Medulla oblongata (tissue), 1 donor: Measurements from ENCODE around the gene ADAMTS16.
"Not testable (repeated sequence)": the region's sequence is repeated elsewhere in the genome, so short reads cannot be mapped to it uniquely, and the experiment has no call there.

Experiments used
- DNase-seq: peaks from one replicate; pipeline ENCODE4 v3.0.0-alpha.2; 2015; ENCODE audit errors: extremely low spot score

Gene ADAMTS16, protein sequence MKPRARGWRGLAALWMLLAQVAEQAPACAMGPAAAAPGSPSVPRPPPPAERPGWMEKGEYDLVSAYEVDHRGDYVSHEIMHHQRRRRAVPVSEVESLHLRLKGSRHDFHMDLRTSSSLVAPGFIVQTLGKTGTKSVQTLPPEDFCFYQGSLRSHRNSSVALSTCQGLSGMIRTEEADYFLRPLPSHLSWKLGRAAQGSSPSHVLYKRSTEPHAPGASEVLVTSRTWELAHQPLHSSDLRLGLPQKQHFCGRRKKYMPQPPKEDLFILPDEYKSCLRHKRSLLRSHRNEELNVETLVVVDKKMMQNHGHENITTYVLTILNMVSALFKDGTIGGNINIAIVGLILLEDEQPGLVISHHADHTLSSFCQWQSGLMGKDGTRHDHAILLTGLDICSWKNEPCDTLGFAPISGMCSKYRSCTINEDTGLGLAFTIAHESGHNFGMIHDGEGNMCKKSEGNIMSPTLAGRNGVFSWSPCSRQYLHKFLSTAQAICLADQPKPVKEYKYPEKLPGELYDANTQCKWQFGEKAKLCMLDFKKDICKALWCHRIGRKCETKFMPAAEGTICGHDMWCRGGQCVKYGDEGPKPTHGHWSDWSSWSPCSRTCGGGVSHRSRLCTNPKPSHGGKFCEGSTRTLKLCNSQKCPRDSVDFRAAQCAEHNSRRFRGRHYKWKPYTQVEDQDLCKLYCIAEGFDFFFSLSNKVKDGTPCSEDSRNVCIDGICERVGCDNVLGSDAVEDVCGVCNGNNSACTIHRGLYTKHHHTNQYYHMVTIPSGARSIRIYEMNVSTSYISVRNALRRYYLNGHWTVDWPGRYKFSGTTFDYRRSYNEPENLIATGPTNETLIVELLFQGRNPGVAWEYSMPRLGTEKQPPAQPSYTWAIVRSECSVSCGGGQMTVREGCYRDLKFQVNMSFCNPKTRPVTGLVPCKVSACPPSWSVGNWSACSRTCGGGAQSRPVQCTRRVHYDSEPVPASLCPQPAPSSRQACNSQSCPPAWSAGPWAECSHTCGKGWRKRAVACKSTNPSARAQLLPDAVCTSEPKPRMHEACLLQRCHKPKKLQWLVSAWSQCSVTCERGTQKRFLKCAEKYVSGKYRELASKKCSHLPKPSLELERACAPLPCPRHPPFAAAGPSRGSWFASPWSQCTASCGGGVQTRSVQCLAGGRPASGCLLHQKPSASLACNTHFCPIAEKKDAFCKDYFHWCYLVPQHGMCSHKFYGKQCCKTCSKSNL

DNA sequence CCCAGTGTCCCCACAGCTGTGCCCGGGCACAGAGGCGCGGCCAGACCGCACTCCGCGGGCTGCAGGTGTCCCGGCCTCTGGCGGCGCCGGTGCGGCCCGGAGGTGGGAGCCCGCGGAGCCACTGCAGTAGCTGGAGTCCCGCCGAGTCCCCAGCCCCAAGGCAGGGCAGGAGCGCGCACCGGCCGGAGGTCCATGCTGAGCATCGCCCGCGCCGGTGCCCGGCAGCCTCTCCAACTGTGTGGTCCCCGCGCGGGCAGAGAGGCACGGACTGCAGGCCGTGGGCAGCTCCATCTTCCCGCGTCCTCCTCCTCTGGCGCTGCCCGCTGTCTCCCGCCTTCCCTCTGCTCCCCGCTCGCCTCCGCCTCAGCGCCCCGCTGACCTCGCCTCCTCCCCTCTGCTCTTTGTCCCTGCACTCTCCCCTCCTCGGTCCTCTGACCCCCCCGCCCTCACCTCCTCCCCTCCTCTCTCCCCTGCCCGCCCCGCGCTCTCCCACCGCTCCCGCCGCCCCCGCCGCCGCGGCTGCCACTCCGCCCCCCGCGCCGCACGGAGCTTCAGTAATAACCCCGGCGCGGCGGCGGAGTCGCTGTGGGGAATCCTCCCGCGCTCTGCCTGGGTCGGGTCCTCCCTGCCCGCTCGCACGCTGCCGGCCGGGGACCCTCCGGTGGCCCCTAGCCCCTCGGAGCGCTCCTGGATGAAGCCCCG is at the start of gene ADAMTS16:
ADAMTS16 (plus strand) TSS at position 554 of the 702 bp plus-strand sequence; CDS start at position 692, 138 bp downstream.
- no peak for DNase-seq

DNA sequence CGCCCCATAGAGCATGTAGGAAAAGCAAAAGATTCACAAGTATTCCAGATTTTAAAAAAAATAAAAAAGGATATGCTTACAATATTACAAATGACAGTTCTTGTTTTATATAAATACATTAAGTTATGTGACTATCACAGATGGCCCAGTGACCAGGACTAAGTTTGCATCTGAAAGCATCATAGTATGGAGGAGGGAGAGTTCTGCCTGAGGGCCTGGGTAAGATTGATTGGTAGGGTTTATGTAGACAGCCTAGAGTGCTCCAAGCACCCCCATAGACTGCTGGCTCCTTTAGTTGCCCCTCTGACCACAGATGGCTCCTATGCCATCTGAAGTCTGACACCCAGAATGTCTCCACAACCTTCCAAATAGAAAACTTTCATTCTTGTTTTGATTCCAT is 48.0 kb upstream of the ADAMTS16 start:
- DNase-seq = no peak

DNA sequence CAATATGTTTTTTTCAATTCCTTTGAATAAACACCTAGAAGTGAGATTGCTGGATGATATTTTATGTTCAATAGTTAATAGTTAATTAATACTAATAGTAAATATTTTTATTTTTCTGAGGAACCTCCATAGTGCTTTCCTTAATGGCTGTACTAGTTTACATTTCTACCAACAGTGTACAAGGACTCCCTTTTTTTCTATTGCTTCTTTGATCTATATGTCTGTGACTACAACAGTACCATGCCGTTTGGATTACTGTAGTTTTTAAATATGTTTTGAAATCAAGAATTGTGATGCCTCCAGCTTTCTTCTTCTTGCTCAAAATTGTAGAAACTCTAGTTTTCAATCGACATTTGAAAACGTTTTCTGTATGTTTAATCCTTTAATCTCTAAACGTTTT is 39.5 kb upstream of the ADAMTS16 start:
- no peak for DNase-seq

DNA sequence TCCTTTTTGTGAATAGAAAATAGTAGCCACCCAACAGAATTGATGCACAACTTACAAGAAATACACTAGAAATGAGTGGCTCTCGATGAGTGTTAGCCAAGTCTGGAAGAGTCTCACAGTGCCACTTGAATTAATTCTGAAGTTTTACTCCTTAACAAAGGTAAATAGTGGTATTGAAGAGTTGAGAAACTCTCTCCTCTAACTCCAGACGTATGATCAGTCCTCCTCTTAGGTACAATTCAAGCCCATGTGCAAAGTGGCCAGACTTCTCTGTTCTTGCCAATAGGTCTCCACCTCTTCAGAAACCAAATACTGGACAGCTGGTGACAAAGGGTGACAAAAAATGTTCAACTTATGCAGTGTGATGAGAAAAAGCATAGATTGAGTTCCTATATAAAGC is 38.5 kb upstream of the ADAMTS16 start:
- DNase-seq = no peak

DNA sequence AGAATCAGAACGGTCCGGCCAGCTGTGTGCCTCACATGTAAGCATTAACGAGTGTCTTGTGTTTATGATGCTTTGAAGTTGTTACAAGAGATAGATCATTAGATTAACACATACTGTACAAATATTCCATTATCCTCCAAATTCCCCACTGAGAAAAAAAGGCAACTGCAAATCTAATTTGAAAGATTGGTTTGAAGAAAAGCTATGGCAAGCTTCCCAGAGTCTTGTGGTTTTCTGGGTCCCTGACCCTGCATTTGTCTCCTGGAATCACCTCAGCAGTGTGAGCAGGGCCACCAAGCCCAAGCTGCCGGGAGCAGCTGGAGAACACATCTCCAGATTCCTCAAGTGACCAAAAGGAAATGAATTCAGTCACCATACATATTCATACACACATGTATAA is 36.9 kb upstream of the ADAMTS16 start:
- DNase-seq = no peak

DNA sequence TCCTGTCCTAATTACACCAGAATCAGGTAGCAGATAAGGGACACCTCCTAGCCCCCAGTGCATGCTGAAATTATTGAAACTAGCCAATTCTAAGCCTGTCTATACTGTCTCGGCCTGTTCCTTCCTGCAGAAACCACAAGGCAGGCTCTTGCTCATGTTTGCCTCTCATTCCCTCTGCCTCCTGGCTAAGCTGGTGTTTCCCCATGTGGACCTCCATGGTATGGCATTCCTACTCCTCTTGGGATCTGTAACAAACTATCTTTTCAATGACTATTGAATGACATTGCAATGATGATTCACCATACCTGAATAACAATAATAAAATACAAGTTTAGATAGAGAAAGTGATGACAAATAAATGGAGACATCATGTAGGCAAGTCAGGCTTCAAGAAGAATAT is 35.6 kb upstream of the ADAMTS16 start:
- no peak for DNase-seq

DNA sequence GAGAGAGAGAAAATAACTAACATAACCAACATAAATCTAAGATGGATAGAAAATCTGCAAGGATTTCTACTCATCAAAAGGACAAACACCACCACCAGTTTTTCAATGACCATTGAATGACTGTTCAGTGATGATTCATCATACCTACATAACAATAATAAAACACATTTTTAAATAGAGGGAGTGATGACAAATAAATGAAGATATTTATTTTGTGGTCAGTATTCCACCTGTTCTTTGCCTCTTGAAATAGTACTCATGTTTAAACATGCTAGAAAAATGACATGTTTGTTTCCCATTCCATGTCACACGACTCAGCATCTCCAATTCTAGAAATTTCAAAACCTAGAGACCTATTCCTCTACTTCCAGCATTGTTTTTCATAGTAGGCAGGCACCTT is 34.6 kb upstream of the ADAMTS16 start:
- no peak for DNase-seq

DNA sequence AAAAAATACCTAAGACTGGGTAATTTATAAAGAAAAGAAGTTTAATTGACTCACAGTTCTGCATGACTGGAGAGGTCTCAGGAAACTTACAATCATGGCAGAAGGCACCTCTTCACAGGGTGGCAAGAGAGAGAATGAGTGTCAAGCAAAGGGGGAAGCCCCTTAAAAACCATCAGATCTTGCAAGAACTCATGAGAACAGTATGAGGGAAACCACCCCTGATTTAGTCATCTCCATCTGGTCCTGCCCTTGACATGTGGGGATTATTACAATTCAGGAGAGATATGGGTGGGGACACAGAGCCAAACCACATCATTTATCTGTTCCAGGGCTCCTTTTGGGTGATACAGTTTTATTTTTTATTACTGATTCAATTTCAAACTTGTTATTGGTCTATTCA is 23.2 kb upstream of the ADAMTS16 start:
- DNase-seq = no peak

DNA sequence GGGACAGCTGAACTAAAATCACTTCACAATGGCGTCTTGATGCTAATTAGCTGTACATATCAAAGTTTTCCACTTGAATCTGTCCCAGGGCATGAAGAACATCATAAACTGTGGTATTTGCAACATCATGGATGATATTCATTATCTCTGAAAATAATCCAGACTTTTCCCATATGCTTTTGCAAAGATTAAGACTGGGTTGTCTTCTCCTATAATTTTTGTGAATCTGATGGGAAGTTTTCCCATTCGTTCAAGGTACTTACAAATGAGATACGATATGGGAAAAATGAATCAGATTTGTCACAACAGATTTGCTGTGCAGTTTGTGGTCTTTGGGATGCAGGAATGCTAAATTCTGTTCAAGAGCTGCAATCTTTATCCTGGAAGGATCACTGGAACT is 17.4 kb upstream of the ADAMTS16 start:
- DNase-seq = no peak

DNA sequence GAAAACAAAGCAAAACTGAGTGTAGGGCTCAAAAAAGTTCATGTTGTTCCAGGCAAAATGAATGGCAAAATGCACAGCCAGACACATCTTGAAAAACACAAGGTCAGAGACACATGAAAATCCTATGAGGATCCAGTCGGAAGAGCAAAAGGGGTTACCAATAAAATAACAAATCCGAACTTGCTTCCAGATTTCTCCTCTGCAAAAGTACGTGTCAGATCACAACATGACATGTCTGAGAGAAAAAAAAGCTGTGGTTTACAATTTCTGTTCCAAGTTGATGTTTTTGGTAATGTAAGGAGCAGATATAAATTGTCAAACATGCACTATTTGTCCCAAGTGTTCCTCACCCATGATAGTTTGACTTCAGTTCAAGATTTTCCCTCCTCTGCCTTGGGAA is 15.9 kb upstream of the ADAMTS16 start:
- DNase-seq = no peak

DNA sequence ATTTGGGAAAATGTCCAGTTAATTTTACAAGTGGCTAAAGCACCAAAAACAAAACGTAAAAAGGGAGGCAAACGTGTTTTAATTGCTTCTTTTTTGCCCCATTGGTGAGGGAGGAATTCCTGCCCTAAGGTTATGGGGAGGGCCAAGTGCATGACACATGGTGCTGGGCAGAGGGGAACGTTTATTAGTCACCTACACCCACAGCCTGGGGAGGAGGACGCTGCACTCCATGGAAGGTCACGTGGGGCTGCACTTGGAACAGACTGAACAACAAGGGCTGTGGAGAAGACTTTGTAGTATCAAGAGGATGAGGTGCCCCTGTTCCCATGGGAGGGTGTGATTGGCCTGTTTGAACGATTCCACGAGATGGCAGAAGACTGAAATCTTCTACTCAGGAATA is 13.7 kb upstream of the ADAMTS16 start:
- DNase-seq = no peak

DNA sequence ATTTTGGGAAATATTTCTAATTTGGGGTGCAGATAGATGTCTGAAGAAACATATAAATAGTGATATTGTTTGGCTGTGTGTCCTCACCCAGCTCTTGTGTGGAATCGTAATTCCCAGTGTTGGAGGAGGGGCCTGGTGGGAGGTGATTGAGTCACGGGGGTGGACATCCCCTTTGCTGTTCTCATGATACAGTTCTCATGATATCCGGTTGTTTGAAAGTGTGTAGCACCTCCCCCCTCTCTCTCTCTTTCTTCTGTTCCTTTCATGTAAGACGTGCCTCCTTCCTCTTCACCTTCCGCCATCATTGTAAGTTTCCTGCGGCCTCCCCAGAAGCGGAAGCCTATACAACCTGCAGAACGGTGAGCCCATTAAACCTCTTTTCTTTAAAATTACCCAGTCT is 11.4 kb upstream of the ADAMTS16 start:
- no peak for DNase-seq

DNA sequence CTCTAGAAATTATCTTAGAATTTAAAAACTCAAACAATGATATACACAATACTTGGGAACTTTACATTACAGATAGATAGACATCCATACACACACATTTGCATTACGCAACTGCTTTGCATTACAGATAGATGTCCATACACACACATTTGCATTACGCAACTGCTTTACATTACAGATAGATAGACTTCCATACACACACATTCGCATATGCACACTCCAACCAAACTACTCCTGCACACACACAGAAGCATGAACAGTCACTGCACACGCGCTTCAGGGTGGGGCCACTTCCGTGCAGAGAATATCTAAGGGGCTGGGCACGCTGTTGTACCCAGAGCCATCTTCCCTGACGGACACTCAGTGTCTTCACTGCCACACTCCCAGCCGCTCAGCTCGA is 7.9 kb upstream of the ADAMTS16 start:
- no peak for DNase-seq

DNA sequence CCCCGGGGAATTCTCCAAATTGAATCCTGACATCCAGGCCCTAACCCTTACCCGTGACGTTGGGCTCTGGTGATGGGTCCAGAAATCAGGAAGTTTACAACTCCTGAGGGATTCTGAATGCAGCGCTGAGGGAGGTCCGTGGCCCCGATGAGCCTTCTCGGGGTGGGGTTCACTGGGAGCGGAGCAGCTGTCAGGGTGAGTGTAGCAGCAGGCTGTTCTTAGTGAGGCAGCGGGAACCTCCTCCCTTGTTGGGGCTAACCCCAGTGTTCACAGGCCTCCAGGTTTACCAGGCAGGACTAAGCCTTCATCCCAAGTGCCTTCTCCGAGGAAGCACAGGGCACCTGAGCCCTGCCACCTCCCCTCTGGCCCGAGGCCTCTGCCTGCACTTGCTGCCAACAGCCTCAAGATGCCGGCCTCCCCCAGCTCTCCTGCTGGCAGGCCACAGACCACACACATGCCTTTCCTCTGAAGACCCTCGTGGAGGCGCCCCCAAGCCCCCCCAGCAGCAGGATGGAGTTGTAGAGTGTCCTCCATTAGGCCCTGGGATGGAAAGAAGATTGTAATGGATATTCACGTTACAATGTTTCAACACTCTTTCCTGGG is 7.3 kb upstream of the ADAMTS16 start:
- DNase-seq = no peak

DNA sequence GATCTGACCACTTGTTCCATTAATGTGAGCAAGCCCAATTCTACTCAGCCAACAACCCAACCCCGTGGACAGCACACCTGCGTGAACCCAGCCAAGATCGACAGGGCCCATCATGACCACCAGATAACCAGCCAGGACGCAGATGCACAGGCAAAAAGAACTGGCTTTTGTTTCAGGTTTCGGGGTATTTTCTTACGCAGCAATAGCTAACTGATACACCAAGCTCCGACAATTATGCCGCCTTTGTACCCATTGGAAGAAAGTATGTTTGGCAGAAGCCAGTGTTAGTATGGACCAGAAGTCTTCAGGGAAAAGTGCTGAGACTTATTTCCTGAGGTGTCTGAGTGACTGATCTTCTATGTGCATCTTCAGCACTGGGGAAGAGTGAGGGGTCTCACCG is 6.0 kb upstream of the ADAMTS16 start:
- no peak for DNase-seq

DNA sequence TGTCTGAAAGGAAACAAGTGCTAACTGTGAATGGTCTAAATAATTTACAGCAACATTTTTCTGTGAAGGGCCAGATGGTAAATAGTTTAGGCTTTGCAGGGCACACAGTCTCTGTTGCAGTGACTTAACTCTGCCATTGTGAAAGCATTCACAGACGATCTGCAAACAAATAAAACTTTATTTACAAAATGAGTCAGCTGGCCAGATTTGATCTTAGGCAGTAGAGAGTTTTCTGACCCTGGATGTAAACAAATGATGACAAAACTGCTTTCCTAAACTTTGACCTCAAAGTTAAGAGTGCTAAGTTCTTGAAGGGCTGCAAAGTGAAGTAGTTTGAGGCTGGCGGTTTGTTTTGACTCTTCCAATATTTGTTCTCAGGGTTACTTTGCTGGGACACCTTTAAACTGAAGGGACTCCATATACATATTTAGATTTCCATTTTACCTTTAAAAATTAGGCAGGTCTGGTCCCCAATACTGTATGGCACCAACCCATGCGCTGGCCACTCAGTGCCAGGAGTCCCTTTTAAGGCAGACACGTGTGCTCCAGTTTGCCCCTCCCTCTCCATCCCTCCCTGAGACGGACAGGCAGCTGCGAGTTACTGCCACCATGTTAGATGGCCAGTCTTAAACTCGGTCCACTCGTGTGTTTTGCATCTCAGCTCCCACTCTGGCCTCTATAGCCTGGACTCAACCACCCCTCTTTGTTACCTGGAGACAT is 4.0 kb upstream of the ADAMTS16 start:
- DNase-seq = no peak

DNA sequence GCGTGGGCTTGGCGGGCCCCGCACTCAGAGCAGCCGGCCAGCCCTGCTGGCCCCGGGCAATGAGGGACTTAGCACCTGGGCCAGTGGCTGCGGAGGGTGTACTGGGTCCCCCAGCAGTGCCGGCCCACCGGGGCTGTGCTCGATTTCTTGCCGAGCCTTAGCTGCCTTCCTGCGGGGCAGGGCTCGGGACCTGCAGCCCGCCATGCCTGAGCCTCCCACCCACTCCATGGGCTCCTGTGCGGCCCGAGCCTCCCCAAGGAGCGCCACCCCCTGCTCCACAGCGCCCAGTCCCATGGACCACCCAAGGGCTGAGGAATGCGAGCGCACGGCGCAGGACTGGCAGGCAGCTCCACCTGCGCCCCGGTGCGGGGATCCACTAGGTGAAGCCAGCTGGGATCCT is 2.3 kb upstream of the ADAMTS16 start:
- DNase-seq = not testable (repeated sequence)

DNA sequence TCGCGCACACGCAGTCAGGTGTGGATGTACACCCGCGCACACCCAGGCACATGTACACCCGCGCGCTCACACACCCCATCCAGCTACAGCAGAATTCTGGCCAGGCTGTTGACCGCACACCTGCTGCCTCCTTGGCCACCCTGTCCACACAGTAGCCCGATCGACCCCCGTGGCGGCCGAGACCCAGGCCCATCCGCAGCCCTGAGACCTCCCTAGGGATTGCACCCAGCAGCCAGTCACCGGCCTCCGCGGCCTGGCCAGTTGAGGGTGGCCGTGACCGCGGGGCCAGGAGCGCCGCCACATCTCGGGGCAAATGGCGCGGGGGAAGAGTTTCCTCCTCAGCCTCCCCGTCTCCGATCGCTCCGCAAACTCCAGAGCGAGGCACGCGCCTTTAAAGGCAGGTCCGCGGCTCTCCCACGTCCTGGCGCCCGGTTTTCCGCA is 774 bp upstream of the ADAMTS16 start:
- no peak for DNase-seq

DNA sequence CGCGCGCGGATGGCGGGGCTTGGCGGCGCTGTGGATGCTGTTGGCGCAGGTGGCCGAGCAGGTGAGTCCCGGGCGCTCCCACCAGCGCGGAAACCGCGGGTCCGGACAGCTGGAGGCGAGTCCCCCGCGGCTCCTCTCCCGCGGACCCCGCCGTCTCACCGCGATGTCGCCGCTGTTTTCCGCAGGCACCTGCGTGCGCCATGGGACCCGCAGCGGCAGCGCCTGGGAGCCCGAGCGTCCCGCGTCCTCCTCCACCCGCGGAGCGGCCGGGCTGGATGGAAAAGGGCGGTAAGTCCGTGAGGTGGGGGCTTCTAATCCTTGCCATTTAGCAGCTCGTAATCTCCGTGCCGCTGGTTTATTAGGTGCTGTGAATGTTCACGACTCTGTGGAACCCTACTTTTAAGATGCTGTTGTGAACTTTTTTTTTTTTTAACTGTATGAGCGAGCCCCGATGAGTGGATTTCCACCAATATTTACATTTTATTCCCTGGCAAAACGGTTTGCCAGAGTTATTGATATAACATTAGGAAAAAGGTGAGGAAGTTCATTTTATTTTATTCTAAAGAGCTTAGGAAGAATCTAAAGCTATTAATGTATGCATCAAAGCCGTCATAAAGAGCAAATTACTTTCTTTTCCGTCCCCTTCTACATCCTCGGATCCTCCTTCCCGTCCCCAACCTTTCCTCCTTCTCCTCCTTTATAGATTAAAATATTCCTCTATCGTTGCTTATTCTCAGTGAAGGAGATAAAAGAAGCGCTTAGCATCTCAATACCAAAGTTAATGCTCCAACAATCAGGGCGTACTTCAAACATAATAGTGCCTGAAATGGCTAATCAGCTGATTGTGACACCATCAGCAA is 579 bp downstream of the ADAMTS16 start:
- no peak for DNase-seq

DNA sequence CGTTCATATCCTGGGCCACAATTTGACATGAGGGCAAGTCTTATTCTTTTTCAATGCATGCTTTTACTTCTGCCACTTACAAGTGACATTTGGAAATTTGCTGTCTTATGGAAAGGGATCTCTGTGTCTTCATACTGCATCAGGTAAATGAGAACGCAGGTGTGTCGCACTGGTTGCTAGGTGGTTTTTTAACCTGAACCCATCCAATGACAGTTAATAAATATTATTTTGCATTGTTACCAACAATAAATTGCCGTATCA is 1.1 kb downstream of the ADAMTS16 start:
- DNase-seq = no peak
